ENCODE measurements around the gene SYNGR3.

Gene SYNGR3

DNA sequence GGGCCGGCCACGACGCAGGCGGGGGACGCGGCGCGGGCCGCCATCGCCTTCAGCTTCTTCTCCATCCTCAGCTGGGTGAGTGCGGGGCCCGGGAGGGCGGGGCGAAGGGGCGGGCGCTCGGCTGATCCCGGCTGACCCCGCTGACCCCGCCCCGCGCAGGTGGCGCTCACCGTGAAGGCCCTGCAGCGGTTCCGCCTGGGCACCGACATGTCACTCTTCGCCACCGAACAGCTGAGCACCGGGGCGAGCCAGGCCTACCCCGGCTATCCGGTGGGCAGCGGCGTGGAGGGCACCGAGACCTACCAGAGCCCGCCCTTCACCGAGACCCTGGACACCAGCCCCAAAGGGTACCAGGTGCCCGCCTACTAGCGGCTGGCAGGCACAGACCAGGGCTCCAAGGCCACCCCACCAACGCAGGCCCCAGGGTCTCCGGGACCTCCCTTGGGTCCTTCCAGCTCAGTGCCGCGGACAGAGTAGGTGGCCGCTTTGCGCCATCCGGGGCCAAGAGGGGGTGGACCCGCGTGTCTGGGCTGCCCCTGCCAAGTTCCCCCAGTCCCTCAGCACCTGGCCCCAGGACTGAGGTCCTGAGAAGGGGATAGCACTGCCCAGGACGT lies 3.0 kb downstream of the SYNGR3 start:
- TF ChIP-seq TCF12 (IDR thresholded peaks at IDR 0.05; ENCODE audit: low read depth), result no peak

GRCh38 chr16:1993731-1994131 lies 4.0 kb downstream of the SYNGR3 start:
- TF ChIP-seq REST (IDR thresholded peaks at IDR 0.05; ENCODE audit: low read depth) (no peak), FOXM1 (IDR thresholded peaks at IDR 0.05; ENCODE audit: borderline replicate concordance, low read depth) (no peak), TCF12 (IDR thresholded peaks at IDR 0.05; ENCODE audit: low read depth) (0 out of 2 replicates have a peak, but pooled peaks have one; percentile 30), NFIC (IDR thresholded peaks at IDR 0.05) (peak; percentile 65), CEBPB (IDR thresholded peaks at IDR 0.05) (peak; percentile 56; the same call in 1 of the 2 replicates), TEAD4 (IDR thresholded peaks at IDR 0.05) (peak; percentile 69), RAD21 (IDR thresholded peaks at IDR 0.05; ENCODE audit: low read depth) (no peak), EP300 (IDR thresholded peaks at IDR 0.05; ENCODE audit: borderline replicate concordance) (0 out of 2 replicates have a peak, but pooled peaks have one; percentile 16), YY1 (IDR thresholded peaks at IDR 0.05; ENCODE audit: low read depth) (peak; percentile 74), ZBTB7A (IDR thresholded peaks at IDR 0.05; ENCODE audit: low read depth) (no peak), EGR1 (IDR thresholded peaks at IDR 0.05) (no peak)
- TF ChIP-seq, protein P1, sequence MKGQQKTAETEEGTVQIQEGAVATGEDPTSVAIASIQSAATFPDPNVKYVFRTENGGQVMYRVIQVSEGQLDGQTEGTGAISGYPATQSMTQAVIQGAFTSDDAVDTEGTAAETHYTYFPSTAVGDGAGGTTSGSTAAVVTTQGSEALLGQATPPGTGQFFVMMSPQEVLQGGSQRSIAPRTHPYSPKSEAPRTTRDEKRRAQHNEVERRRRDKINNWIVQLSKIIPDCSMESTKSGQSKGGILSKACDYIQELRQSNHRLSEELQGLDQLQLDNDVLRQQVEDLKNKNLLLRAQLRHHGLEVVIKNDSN (IDR thresholded peaks at IDR 0.05), result no peak

- TF ChIP-seq REST (IDR thresholded peaks at IDR 0.05; ENCODE audit: low read depth) (no peak), TEAD4 (IDR thresholded peaks at IDR 0.05) (no peak), RAD21 (IDR thresholded peaks at IDR 0.05; ENCODE audit: low read depth) (no peak), CREB1 (IDR thresholded peaks at IDR 0.05; ENCODE audit: low read depth) (no peak), MAX (IDR thresholded peaks at IDR 0.05) (no peak), TAF1 (IDR thresholded peaks at IDR 0.05; ENCODE audit: low read depth) (no peak), EGR1 (IDR thresholded peaks at IDR 0.05) (no peak), NFIC (IDR thresholded peaks at IDR 0.05) (no peak), ZBTB7A (IDR thresholded peaks at IDR 0.05; ENCODE audit: low read depth) (no peak), FOXM1 (IDR thresholded peaks at IDR 0.05; ENCODE audit: borderline replicate concordance, low read depth) (no peak), CEBPB (IDR thresholded peaks at IDR 0.05) (no peak), TCF12 (IDR thresholded peaks at IDR 0.05; ENCODE audit: low read depth) (no peak), YY1 (IDR thresholded peaks at IDR 0.05; ENCODE audit: low read depth) (no peak), EP300 (IDR thresholded peaks at IDR 0.05; ENCODE audit: borderline replicate concordance) (no peak)
- TF ChIP-seq, protein P1 (IDR thresholded peaks at IDR 0.05), result no peak
Measured at GRCh38 chr16:1997494-1998359, 8.0 kb downstream of the SYNGR3 start.

- TF ChIP-seq TCF12 (IDR thresholded peaks at IDR 0.05; ENCODE audit: low read depth) (no peak), TEAD4 (IDR thresholded peaks at IDR 0.05) (no peak), NFIC (IDR thresholded peaks at IDR 0.05) (no peak), MAX (IDR thresholded peaks at IDR 0.05) (no peak), YY1 (IDR thresholded peaks at IDR 0.05; ENCODE audit: low read depth) (no peak), FOXM1 (IDR thresholded peaks at IDR 0.05; ENCODE audit: borderline replicate concordance, low read depth) (no peak), RAD21 (IDR thresholded peaks at IDR 0.05; ENCODE audit: low read depth) (no peak)
- TF ChIP-seq, protein P1 (IDR thresholded peaks at IDR 0.05), result no peak
Measured at GRCh38 chr16:1998360-1998835, 8.6 kb downstream of the SYNGR3 start.
